Neural cell (in vitro differentiated cells): ENCODE data around the gene SYCP1. TPM values are rescaled to one million over a fixed set of nuclear protein-coding genes. Genes with fewer than 3 reads are reported as not detected.

ENCODE experiments used
- H2AFZ ChIP-seq: fragments of 200-600, 300-800 bp; sonication (generic), shearing (Covaris generic); 2 replicates; pipeline ENCODE4 v1.6.0; 2014; ENCODE audit warnings: low read depth, mild to moderate bottlenecking, antibody characterized with exemption, low read length, moderate library complexity
- H3F3A ChIP-seq: fragments of 200-600 bp; shearing (Covaris generic); 2 replicates; pipeline ENCODE4 v1.6.1; 2016; ENCODE audit warnings: mild to moderate bottlenecking, moderate library complexity, mixed read lengths, antibody characterized with exemption, low read length; ENCODE audit not compliant: insufficient read depth, poor library complexity, severe bottlenecking
- H3K27ac ChIP-seq: fragments of 200-600, 300-800 bp; sonication (generic), shearing (Covaris generic); 2 replicates; pipeline ENCODE4 v1.5.1; 2014; ENCODE audit warnings: mild to moderate bottlenecking, low read length, moderate library complexity
- H3K27me3 ChIP-seq: fragments of 300-800, 200-600 bp; sonication (generic), shearing (Covaris generic); 2 replicates; pipeline ENCODE4 v1.6.0; 2014; ENCODE audit warnings: mild to moderate bottlenecking, low read depth, low read length, moderate library complexity; ENCODE audit not compliant: insufficient read depth
- H3K36me3 ChIP-seq: fragments of 300-800, 200-600 bp; sonication (generic), shearing (Covaris generic); 2 replicates; pipeline ENCODE4 v1.5.1; 2014; ENCODE audit warnings: mild to moderate bottlenecking, antibody characterized with exemption, low read length, moderate library complexity; ENCODE audit not compliant: insufficient read depth
- H3K4me2 ChIP-seq: fragments of 300-800, 200-600 bp; sonication (generic), shearing (Covaris generic); 2 replicates; pipeline ENCODE4 v1.6.0; 2014; ENCODE audit warnings: mild to moderate bottlenecking, low read length
- H3K4me3 ChIP-seq: fragments of 300-800, 200-600 bp; sonication (generic), shearing (Covaris generic); 2 replicates; pipeline ENCODE4 v1.5.1; 2014; ENCODE audit warnings: mild to moderate bottlenecking, low read length, moderate library complexity
- H3K79me2 ChIP-seq: fragments of 200-600 bp; shearing (Covaris generic); replicated peaks from 2 replicates; pipeline ENCODE4 v1.6.0; 2014; ENCODE audit warnings: mild to moderate bottlenecking, low read length, moderate library complexity; ENCODE audit not compliant: insufficient read depth
- H3K9ac ChIP-seq: fragments of 300-800, 200-600 bp; sonication (generic), shearing (Covaris generic); 2 replicates; pipeline ENCODE4 v1.6.1; 2016; ENCODE audit warnings: mild to moderate bottlenecking, low read length, mixed read lengths
- H3K9me2 ChIP-seq: fragments of 200-600 bp; shearing (Covaris generic); 2 replicates; pipeline ENCODE4 v1.6.1; 2016; ENCODE audit warnings: mild to moderate bottlenecking, low read length, mixed read lengths; ENCODE audit not compliant: insufficient read depth
- H3K9me3 ChIP-seq: fragments of 200-600, 300-800 bp; sonication (generic), shearing (Covaris generic); 2 replicates; pipeline ENCODE4 v1.6.1; 2016; ENCODE audit warnings: mild to moderate bottlenecking, mixed run types, low read length, moderate library complexity, mixed read lengths
- H4K20me1 ChIP-seq: fragments of 200-600 bp; shearing (Covaris generic); 2 replicates; pipeline ENCODE4 v1.6.1; 2016; ENCODE audit warnings: mild to moderate bottlenecking, mixed run types; ENCODE audit not compliant: insufficient read depth
- EP300 ChIP-seq: fragments of 450-650 bp; conservative IDR thresholded peaks from 2 replicates; pipeline ENCODE4 v1.6.1; 2014; ENCODE audit warnings: antibody characterized with exemption, mild to moderate bottlenecking, moderate library complexity; ENCODE audit not compliant: poor library complexity, severe bottlenecking
- EZH2 ChIP-seq: fragments of 200-600, 300-800 bp; shearing (Covaris generic), sonication (generic); IDR thresholded peaks from 2 replicates; pipeline ENCODE4 v1.6.1; 2014; ENCODE audit warnings: antibody characterized with exemption, low read length, borderline replicate concordance, mild to moderate bottlenecking; ENCODE audit not compliant: insufficient read depth, poor library complexity, severe bottlenecking
- MXI1 ChIP-seq: fragments of 450-650 bp; conservative IDR thresholded peaks from 2 replicates; pipeline ENCODE4 v1.6.1; 2014; ENCODE audit warnings: antibody characterized with exemption, mild to moderate bottlenecking; ENCODE audit not compliant: poor library complexity, severe bottlenecking
- POLR2AphosphoS5 ChIP-seq: IDR thresholded peaks from 2 replicates; pipeline ENCODE4 v1.6.1; 2012
- RAD21 ChIP-seq: fragments of 450-650 bp; conservative IDR thresholded peaks from 2 replicates; pipeline ENCODE4 v1.6.1; 2014; ENCODE audit warnings: antibody characterized with exemption, mild to moderate bottlenecking, moderate library complexity
- REST ChIP-seq: IDR thresholded peaks from 2 replicates; pipeline ENCODE4 v1.6.1; 2012; ENCODE audit warnings: borderline replicate concordance
- SMC3 ChIP-seq: fragments of 450-650 bp; conservative IDR thresholded peaks from 2 replicates; pipeline ENCODE4 v1.6.1; 2014; ENCODE audit warnings: antibody characterized with exemption, mild to moderate bottlenecking, moderate library complexity; ENCODE audit not compliant: poor library complexity
- TAF1 ChIP-seq: IDR thresholded peaks from 2 replicates; pipeline ENCODE4 v1.6.1; 2012; ENCODE audit warnings: low read depth
- polyA plus RNA-seq: library from polyadenylated mRNA; depleted of rRNA; stranded (reverse); fragments of >200 nt; gene quantifications from 2 replicates; pipeline ENCODE4 v1.2.3, GENCODE V29; 2014
- TF ChIP-seq, protein P1 (sequence below): fragments of 450-650 bp; IDR thresholded peaks from 2 replicates; pipeline ENCODE4 v1.5.1; 2014; ENCODE audit warnings: antibody characterized with exemption, mild to moderate bottlenecking, moderate library complexity; ENCODE audit not compliant: poor library complexity, severe bottlenecking

Gene SYCP1
- polyA plus RNA-seq, 1 donor from 2014 or later, result not detected

- Histone ChIP-seq H3K9me2 (no peaks in the 10 kb centered on the region), H3K36me3 (no peaks in the 10 kb centered on the region), H3K9me3 (peaks cover 5% of the 10 kb centered on the region), H3K79me2 (no peaks in the 10 kb centered on the region), H3K27ac (no peak overlapping the region), H2AFZ (no peak overlapping the region), H3K9ac (no peak overlapping the region), H3K27me3 (no peaks in the 10 kb centered on the region), H3K4me2 (no peak overlapping the region), H3F3A (no peaks in the 10 kb centered on the region), H4K20me1 (no peaks in the 10 kb centered on the region), H3K4me3 (no peak overlapping the region)
- TF ChIP-seq SMC3 (no peak), REST (no peak), MXI1 (no peak), POLR2AphosphoS5 (no peak), EP300 (no peak), EZH2 (no peak), TAF1 (no peak), RAD21 (no peak)
- TF ChIP-seq, protein P1, sequence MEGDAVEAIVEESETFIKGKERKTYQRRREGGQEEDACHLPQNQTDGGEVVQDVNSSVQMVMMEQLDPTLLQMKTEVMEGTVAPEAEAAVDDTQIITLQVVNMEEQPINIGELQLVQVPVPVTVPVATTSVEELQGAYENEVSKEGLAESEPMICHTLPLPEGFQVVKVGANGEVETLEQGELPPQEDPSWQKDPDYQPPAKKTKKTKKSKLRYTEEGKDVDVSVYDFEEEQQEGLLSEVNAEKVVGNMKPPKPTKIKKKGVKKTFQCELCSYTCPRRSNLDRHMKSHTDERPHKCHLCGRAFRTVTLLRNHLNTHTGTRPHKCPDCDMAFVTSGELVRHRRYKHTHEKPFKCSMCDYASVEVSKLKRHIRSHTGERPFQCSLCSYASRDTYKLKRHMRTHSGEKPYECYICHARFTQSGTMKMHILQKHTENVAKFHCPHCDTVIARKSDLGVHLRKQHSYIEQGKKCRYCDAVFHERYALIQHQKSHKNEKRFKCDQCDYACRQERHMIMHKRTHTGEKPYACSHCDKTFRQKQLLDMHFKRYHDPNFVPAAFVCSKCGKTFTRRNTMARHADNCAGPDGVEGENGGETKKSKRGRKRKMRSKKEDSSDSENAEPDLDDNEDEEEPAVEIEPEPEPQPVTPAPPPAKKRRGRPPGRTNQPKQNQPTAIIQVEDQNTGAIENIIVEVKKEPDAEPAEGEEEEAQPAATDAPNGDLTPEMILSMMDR, result no peak
Observed at GRCh38 chr1:114988095-114988494, 133.4 kb downstream of the SYCP1 start.

- H3K27me3 ChIP-seq, result no peaks in the 10 kb centered on the region
- H3K4me3 ChIP-seq, result no peak overlapping the region
- no peaks in the 10 kb centered on the region for H3F3A ChIP-seq
- no peak overlapping the region for H3K9ac ChIP-seq
- H3K36me3 ChIP-seq, result no peaks in the 10 kb centered on the region
- H3K27ac ChIP-seq, result no peak overlapping the region
- H3K9me3 ChIP-seq, result no peaks in the 10 kb centered on the region
- no peak overlapping the region for H3K4me2 ChIP-seq
- no peaks in the 10 kb centered on the region for H4K20me1 ChIP-seq
- TF ChIP-seq RAD21 (no peak), POLR2AphosphoS5 (no peak), TAF1 (no peak), REST (no peak), EZH2 (no peak), SMC3 (no peak), MXI1 (no peak), EP300 (no peak)
- TF ChIP-seq, protein P1, result no peak
- H3K9me2 ChIP-seq, result no peaks in the 10 kb centered on the region
- H2AFZ ChIP-seq, result no peak overlapping the region
- no peaks in the 10 kb centered on the region for H3K79me2 ChIP-seq
Observed at GRCh38 chr1:114997510-114998289, 143.0 kb downstream of the SYCP1 start.
